Measurements from ENCODE around the gene RALGDS. TPM values are rescaled to one million over a fixed set of nuclear protein-coding genes. Genes with fewer than 3 reads are reported as not detected.
A peak's percentile ranks its signal among the peaks of the same experiment; 100 is the strongest.

RALGDS gene
- total and polyA plus RNA-seq, 2 of the 13 experiments (the other 11 are each of a cell fraction or from before 2014, with no cell fraction given) = 12.9 to 25.5 TPM

DNA sequence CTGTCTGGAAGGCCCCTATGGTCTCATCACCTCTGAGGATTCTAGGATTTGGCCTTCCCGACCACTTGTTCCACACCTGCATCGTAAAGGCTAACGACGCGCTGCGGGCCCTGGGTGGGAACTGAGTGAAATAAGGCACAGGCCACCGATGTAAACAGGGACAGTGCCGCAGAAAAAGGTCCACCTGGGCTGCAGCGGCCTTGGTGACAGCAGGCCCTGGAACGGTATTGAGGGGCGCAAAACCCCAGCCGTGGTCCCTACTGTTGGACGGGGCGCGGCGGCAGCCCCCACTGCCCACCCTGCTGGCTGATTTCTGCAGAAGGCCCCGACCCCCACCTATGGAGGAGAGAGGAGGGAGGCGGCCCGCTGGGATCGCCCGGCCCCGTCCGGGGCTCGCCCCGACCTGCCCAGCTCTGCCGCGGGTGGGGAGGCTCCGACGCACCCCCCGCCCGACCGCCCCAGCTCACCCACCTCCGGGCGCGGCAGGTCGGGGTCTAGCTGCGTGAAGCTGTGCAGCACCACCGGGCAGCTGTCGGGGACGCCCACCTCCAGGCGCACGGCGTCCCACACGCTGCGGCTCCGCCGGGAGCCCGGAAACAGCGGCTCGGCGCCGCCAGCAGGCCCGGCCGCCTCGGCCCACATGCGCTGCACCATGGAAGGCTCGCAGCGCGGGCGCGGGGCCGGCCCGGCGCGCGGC, 391 bp downstream of the RALGDS start (continued):
- TF ChIP-seq, protein P1, sequence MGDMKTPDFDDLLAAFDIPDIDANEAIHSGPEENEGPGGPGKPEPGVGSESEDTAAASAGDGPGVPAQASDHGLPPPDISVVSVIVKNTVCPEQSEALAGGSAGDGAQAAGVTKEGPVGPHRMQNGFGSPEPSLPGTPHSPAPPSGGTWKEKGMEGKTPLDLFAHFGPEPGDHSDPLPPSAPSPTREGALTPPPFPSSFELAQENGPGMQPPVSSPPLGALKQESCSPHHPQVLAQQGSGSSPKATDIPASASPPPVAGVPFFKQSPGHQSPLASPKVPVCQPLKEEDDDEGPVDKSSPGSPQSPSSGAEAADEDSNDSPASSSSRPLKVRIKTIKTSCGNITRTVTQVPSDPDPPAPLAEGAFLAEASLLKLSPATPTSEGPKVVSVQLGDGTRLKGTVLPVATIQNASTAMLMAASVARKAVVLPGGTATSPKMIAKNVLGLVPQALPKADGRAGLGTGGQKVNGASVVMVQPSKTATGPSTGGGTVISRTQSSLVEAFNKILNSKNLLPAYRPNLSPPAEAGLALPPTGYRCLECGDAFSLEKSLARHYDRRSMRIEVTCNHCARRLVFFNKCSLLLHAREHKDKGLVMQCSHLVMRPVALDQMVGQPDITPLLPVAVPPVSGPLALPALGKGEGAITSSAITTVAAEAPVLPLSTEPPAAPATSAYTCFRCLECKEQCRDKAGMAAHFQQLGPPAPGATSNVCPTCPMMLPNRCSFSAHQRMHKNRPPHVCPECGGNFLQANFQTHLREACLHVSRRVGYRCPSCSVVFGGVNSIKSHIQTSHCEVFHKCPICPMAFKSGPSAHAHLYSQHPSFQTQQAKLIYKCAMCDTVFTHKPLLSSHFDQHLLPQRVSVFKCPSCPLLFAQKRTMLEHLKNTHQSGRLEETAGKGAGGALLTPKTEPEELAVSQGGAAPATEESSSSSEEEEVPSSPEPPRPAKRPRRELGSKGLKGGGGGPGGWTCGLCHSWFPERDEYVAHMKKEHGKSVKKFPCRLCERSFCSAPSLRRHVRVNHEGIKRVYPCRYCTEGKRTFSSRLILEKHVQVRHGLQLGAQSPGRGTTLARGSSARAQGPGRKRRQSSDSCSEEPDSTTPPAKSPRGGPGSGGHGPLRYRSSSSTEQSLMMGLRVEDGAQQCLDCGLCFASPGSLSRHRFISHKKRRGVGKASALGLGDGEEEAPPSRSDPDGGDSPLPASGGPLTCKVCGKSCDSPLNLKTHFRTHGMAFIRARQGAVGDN (CRISPR knock-in tag; IDR thresholded peaks at IDR 0.05) = peak; percentile 46
- no peak for TF ChIP-seq ZNF225 (CRISPR knock-in tag; IDR thresholded peaks at IDR 0.05)
- peak; percentile 75 for TF ChIP-seq ZFY (CRISPR knock-in tag; IDR thresholded peaks at IDR 0.05)
- TF ChIP-seq RFXAP (CRISPR knock-in tag; IDR thresholded peaks at IDR 0.05; ENCODE audit: borderline replicate concordance) = 0 out of 2 replicates have a peak, but pooled peaks have one; percentile 18
- TF ChIP-seq ZFX (CRISPR knock-in tag; IDR thresholded peaks at IDR 0.05; ENCODE audit: low read depth) = peak; percentile 64
- TF ChIP-seq ZNF33A (CRISPR knock-in tag; IDR thresholded peaks at IDR 0.05; ENCODE audit: borderline replicate concordance) = no peak
- 0 out of 2 replicates have a peak, but pooled peaks have one; percentile 22 for TF ChIP-seq EEA1 (CRISPR knock-in tag; IDR thresholded peaks at IDR 0.05; ENCODE audit: borderline replicate concordance)
- 0 out of 2 replicates have a peak, but pooled peaks have one; percentile 35 for TF ChIP-seq ZNF747 (CRISPR knock-in tag; IDR thresholded peaks at IDR 0.05; ENCODE audit: borderline replicate concordance)
- peak; percentile 42; the same call in 1 of the 2 replicates for TF ChIP-seq ZSCAN31 (CRISPR knock-in tag; IDR thresholded peaks at IDR 0.05; ENCODE audit: low read depth)
- peak; percentile 53; the same call in 1 of the 2 replicates for TF ChIP-seq MEIS2 (CRISPR knock-in tag; IDR thresholded peaks at IDR 0.05)
- TF ChIP-seq, protein P2, sequence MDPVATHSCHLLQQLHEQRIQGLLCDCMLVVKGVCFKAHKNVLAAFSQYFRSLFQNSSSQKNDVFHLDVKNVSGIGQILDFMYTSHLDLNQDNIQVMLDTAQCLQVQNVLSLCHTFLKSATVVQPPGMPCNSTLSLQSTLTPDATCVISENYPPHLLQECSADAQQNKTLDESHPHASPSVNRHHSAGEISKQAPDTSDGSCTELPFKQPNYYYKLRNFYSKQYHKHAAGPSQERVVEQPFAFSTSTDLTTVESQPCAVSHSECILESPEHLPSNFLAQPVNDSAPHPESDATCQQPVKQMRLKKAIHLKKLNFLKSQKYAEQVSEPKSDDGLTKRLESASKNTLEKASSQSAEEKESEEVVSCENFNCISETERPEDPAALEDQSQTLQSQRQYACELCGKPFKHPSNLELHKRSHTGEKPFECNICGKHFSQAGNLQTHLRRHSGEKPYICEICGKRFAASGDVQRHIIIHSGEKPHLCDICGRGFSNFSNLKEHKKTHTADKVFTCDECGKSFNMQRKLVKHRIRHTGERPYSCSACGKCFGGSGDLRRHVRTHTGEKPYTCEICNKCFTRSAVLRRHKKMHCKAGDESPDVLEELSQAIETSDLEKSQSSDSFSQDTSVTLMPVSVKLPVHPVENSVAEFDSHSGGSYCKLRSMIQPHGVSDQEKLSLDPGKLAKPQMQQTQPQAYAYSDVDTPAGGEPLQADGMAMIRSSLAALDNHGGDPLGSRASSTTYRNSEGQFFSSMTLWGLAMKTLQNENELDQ (CRISPR knock-in tag; IDR thresholded peaks at IDR 0.05; ENCODE audit: borderline replicate concordance) = no peak
- no peak for TF ChIP-seq ZNF569 (CRISPR knock-in tag; IDR thresholded peaks at IDR 0.05; ENCODE audit: borderline replicate concordance)
- peak; percentile 48; the same call in 1 of the 2 replicates for TF ChIP-seq RBFOX2 (IDR thresholded peaks at IDR 0.05; ENCODE audit: low read depth, low read length)
- TF ChIP-seq AKAP8 (CRISPR knock-in tag; IDR thresholded peaks at IDR 0.05) = peak; percentile 99
- TF ChIP-seq POGK (CRISPR knock-in tag; conservative IDR thresholded peaks at IDR 0.05) = 0 out of 2 replicates have a peak, but pooled peaks have one; percentile 26
- no peak for TF ChIP-seq MIER3 (CRISPR knock-in tag; IDR thresholded peaks at IDR 0.05; ENCODE audit: borderline replicate concordance)
- 0 out of 2 replicates have a peak, but pooled peaks have one; percentile 26 for TF ChIP-seq ZNF160 (CRISPR knock-in tag; IDR thresholded peaks at IDR 0.05)
- no peak for TF ChIP-seq ZFYVE20 (CRISPR knock-in tag; IDR thresholded peaks at IDR 0.05; ENCODE audit: borderline replicate concordance, low read depth)
- peak; percentile 33; the same call in 1 of the 2 replicates for TF ChIP-seq KDM5B (CRISPR knock-in tag; IDR thresholded peaks at IDR 0.05; ENCODE audit: borderline replicate concordance)
- TF ChIP-seq MYNN (CRISPR knock-in tag; IDR thresholded peaks at IDR 0.05; ENCODE audit: low read depth) = no peak
